NCI-H1048 (cell line): Measurements from ENCODE around the gene RXRG.
"Not testable (repeated sequence)": the region's sequence is repeated elsewhere in the genome, so short reads cannot be mapped to it uniquely, and the experiment has no call there.

ENCODE experiments used
- DNase-seq: peaks from one replicate; lab custom pipeline; 2025; lab: John Stamatoyannopoulos, UW

RXRG gene

GRCh38 chr1:165444897-165445370 is at the start of gene RXRG:
TSS of gene RXRG (minus strand) at chr1:165445126. CDS start at chr1:165444893, 233 bp downstream.
- no peak for DNase-seq

- no peak for DNase-seq
Measured at GRCh38 chr1:165492845-165493373, 48.0 kb upstream of the RXRG start.

GRCh38 chr1:165490175-165490574 is 45.2 kb upstream of the RXRG start:
- no peak for DNase-seq

- DNase-seq = no peak
Measured at GRCh38 chr1:165487921-165488320, 43.0 kb upstream of the RXRG start.

- DNase-seq = no peak
Measured at GRCh38 chr1:165486663-165487062, 41.7 kb upstream of the RXRG start.

GRCh38 chr1:165485716-165486115 is 40.8 kb upstream of the RXRG start:
- DNase-seq = no peak

- no peak for DNase-seq
Measured at GRCh38 chr1:165484532-165484931, 39.6 kb upstream of the RXRG start.

- no peak for DNase-seq
Measured at GRCh38 chr1:165483412-165483811, 38.5 kb upstream of the RXRG start.

GRCh38 chr1:165481820-165482532 is 37.0 kb upstream of the RXRG start:
- DNase-seq = no peak

GRCh38 chr1:165476776-165477175 is 31.9 kb upstream of the RXRG start:
- DNase-seq = no peak

GRCh38 chr1:165474196-165474595 is 29.3 kb upstream of the RXRG start:
- DNase-seq = no peak

- no peak for DNase-seq
Measured at GRCh38 chr1:165473081-165473480, 28.2 kb upstream of the RXRG start.

- no peak for DNase-seq
Measured at GRCh38 chr1:165468726-165469249, 23.9 kb upstream of the RXRG start.

GRCh38 chr1:165468253-165468652 is 23.3 kb upstream of the RXRG start:
- no peak for DNase-seq

- DNase-seq = no peak
Measured at GRCh38 chr1:165467706-165468105, 22.8 kb upstream of the RXRG start.

GRCh38 chr1:165463978-165464377 is 19.1 kb upstream of the RXRG start:
- no peak for DNase-seq

- not testable (repeated sequence) for DNase-seq
Measured at GRCh38 chr1:165459683-165460082, 14.8 kb upstream of the RXRG start.

- no peak for DNase-seq
Measured at GRCh38 chr1:165456861-165457260, 11.9 kb upstream of the RXRG start.

GRCh38 chr1:165456114-165456513 is 11.2 kb upstream of the RXRG start:
- DNase-seq = peak; percentile 17

- no peak for DNase-seq
Measured at GRCh38 chr1:165455111-165455510, 10.2 kb upstream of the RXRG start.

- DNase-seq = no peak
Measured at GRCh38 chr1:165454091-165454610, 9.2 kb upstream of the RXRG start.

GRCh38 chr1:165452336-165453130 is 7.6 kb upstream of the RXRG start:
- no peak for DNase-seq

GRCh38 chr1:165451691-165452090 is 6.8 kb upstream of the RXRG start:
- no peak for DNase-seq
